ENCODE results near the gene ELP5.

DNA sequence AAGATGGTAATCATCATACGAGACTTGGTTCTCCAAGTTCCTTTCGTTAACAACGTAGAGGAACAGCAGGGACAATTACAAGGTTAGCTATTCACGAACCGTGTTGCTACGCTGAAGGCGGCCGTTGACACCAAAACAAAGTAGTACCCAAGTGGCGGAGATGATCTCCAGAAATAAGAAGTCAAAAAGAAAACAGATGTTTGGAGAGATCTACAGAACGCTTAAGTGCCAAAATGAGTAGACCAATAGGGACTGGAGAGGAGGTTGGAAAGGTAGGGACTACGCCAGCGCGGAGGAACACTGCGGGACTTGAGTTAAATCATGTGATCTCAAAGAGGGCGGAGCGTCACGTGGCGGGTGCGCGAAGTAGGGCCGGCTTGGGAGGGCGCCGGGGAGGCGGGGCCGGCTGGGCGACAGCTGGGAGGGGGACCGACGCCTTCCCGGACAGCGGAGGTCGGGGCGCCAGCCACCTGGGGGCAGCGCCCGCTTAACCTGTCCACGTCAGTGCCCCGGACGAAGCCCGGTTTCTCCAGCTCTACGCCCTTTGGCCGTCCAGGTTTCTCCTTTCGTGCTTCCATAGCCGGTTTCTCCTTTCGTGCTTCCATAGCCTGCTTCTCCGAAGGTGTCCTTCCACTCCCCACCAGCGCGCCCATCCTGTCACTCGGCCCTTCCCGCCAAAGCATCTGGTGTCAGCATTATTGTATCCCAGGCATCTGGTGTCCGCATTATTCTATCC is 9.1 kb upstream of the ELP5 start:
- TF ChIP-seq RAD21 (IDR thresholded peaks at IDR 0.05; ENCODE audit: low read length): no peak
- TF ChIP-seq, protein P1, sequence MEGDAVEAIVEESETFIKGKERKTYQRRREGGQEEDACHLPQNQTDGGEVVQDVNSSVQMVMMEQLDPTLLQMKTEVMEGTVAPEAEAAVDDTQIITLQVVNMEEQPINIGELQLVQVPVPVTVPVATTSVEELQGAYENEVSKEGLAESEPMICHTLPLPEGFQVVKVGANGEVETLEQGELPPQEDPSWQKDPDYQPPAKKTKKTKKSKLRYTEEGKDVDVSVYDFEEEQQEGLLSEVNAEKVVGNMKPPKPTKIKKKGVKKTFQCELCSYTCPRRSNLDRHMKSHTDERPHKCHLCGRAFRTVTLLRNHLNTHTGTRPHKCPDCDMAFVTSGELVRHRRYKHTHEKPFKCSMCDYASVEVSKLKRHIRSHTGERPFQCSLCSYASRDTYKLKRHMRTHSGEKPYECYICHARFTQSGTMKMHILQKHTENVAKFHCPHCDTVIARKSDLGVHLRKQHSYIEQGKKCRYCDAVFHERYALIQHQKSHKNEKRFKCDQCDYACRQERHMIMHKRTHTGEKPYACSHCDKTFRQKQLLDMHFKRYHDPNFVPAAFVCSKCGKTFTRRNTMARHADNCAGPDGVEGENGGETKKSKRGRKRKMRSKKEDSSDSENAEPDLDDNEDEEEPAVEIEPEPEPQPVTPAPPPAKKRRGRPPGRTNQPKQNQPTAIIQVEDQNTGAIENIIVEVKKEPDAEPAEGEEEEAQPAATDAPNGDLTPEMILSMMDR (IDR thresholded peaks at IDR 0.05): no peak
- no peak for TF ChIP-seq EZH2phosphoT487 (IDR thresholded peaks at IDR 0.05; ENCODE audit: borderline replicate concordance, low read depth)
- peak; percentile 62 for TF ChIP-seq TAF1 (IDR thresholded peaks at IDR 0.05; ENCODE audit: borderline replicate concordance, low read depth, low read length)
- TF ChIP-seq CHD2 (IDR thresholded peaks at IDR 0.05; ENCODE audit: low read length, partially characterized antibody): peak; percentile 97
- TF ChIP-seq, protein P2, sequence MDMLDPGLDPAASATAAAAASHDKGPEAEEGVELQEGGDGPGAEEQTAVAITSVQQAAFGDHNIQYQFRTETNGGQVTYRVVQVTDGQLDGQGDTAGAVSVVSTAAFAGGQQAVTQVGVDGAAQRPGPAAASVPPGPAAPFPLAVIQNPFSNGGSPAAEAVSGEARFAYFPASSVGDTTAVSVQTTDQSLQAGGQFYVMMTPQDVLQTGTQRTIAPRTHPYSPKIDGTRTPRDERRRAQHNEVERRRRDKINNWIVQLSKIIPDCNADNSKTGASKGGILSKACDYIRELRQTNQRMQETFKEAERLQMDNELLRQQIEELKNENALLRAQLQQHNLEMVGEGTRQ (IDR thresholded peaks at IDR 0.05; ENCODE audit: borderline replicate concordance, low read depth, low read length): peak; percentile 93
- no peak; the same call in 1 of the 2 replicates for TF ChIP-seq NFIC (IDR thresholded peaks at IDR 0.05; ENCODE audit: borderline replicate concordance)

Measured in SK-N-SH (cell line).